Measurements from ENCODE around the gene HKDC1.

Gene HKDC1

GRCh38 chr10:69290993-69291392 lies 70.9 kb downstream of the HKDC1 start:
- H3K9ac ChIP-seq: no peak overlapping the region
- H2AFZ ChIP-seq (ENCODE audit: low read depth): no peak overlapping the region
- TF ChIP-seq CTCF (conservative IDR thresholded peaks at IDR 0.05; ENCODE audit: low read depth, low read length): no peak

GRCh38 chr10:69292459-69292858 lies 72.3 kb downstream of the HKDC1 start:
- H3K79me2 ChIP-seq (ENCODE audit: insufficient read depth, low read depth): no peaks in the 10 kb centered on the region
- no peaks in the 10 kb centered on the region for H3K36me3 ChIP-seq (ENCODE audit: insufficient read depth)
- no peak overlapping the region for H3K4me3 ChIP-seq (IDR thresholded peaks at IDR 0.05; ENCODE audit: insufficient read depth, low read depth, low read length)
- no peak overlapping the region for H3K27ac ChIP-seq
- no peak overlapping the region for H3K4me2 ChIP-seq
- no peaks in the 10 kb centered on the region for H3K4me1 ChIP-seq (ENCODE audit: low read depth, poor library complexity, severe bottlenecking)
- H3K9ac ChIP-seq: no peak overlapping the region
- no peaks in the 10 kb centered on the region; the same call in 1 of the 2 replicates for H3K27me3 ChIP-seq (ENCODE audit: insufficient read depth, low read depth)
- TF ChIP-seq CTCF (conservative IDR thresholded peaks at IDR 0.05; ENCODE audit: low read depth, low read length): no peak
- H4K20me1 ChIP-seq (ENCODE audit: insufficient read depth): no peaks in the 10 kb centered on the region
- H2AFZ ChIP-seq (ENCODE audit: low read depth): no peak overlapping the region

More at GRCh38 chr10:69290993-69291392, 70.9 kb downstream of the HKDC1 start:
- H3K4me2 ChIP-seq: no peak overlapping the region
- H3K27ac ChIP-seq: no peak overlapping the region
- H4K20me1 ChIP-seq (ENCODE audit: insufficient read depth): no peaks in the 10 kb centered on the region
- no peaks in the 10 kb centered on the region; the same call in 1 of the 2 replicates for H3K27me3 ChIP-seq (ENCODE audit: insufficient read depth, low read depth)
- no peaks in the 10 kb centered on the region for H3K4me1 ChIP-seq (ENCODE audit: low read depth, poor library complexity, severe bottlenecking)
- no peaks in the 10 kb centered on the region for H3K36me3 ChIP-seq (ENCODE audit: insufficient read depth)
- no peak overlapping the region for H3K4me3 ChIP-seq (IDR thresholded peaks at IDR 0.05; ENCODE audit: insufficient read depth, low read depth, low read length)
- H3K79me2 ChIP-seq (ENCODE audit: insufficient read depth, low read depth): no peaks in the 10 kb centered on the region

GRCh38 chr10:69295027-69295636 lies 75.0 kb downstream of the HKDC1 start:
- Histone ChIP-seq H3K27ac (no peak overlapping the region), H3K4me2 (no peak overlapping the region), H2AFZ (ENCODE audit: low read depth) (no peak overlapping the region), H3K27me3 (ENCODE audit: insufficient read depth, low read depth) (no peaks in the 10 kb centered on the region; the same call in 1 of the 2 replicates), H3K9ac (no peak overlapping the region), H4K20me1 (ENCODE audit: insufficient read depth) (no peaks in the 10 kb centered on the region), H3K36me3 (ENCODE audit: insufficient read depth) (no peaks in the 10 kb centered on the region), H3K4me1 (ENCODE audit: low read depth, poor library complexity, severe bottlenecking) (no peaks in the 10 kb centered on the region), H3K4me3 (IDR thresholded peaks at IDR 0.05; ENCODE audit: insufficient read depth, low read depth, low read length) (no peak overlapping the region), H3K79me2 (ENCODE audit: insufficient read depth, low read depth) (no peaks in the 10 kb centered on the region)
- no peak for TF ChIP-seq CTCF (conservative IDR thresholded peaks at IDR 0.05; ENCODE audit: low read depth, low read length)

- Histone ChIP-seq H3K9ac (no peak overlapping the region), H3K27me3 (ENCODE audit: insufficient read depth, low read depth) (no peaks in the 10 kb centered on the region), H3K4me3 (IDR thresholded peaks at IDR 0.05; ENCODE audit: insufficient read depth, low read depth, low read length) (no peak overlapping the region), H2AFZ (ENCODE audit: low read depth) (no peak overlapping the region), H3K36me3 (ENCODE audit: insufficient read depth) (no peaks in the 10 kb centered on the region), H3K4me2 (no peak overlapping the region), H3K4me1 (ENCODE audit: low read depth, poor library complexity, severe bottlenecking) (no peaks in the 10 kb centered on the region), H3K79me2 (ENCODE audit: insufficient read depth, low read depth) (no peaks in the 10 kb centered on the region), H3K27ac (no peak overlapping the region), H4K20me1 (ENCODE audit: insufficient read depth) (no peaks in the 10 kb centered on the region)
- no peak for TF ChIP-seq CTCF (conservative IDR thresholded peaks at IDR 0.05; ENCODE audit: low read depth, low read length)
These were observed 83.5 kb downstream of the HKDC1 start for GRCh38 chr10:69303632-69304051.
